A549 (cell line): ENCODE data around the gene MTG1.

Source experiments
- CTCF ChIP-seq: fragments of >200 bp; sonication (Bioruptor Twin); formaldehyde crosslinking; IDR thresholded peaks from 3 replicates; pipeline ENCODE4 v1.5.1; 2016
- HOXB5 ChIP-seq: fragments of 250-450 bp; sonication (Bioruptor Pico); IDR thresholded peaks from 2 replicates; pipeline ENCODE4 v1.5.0; 2020; ENCODE audit warnings: mild to moderate bottlenecking, moderate library complexity
- RAD21 ChIP-seq, 2 experiments: fragments of >200 bp in 1 of 2; sonication (Bioruptor Twin) in 1 of 2; formaldehyde crosslinking in 1 of 2; IDR thresholded peaks in 1 of 2; conservative IDR thresholded peaks in 1 of 2; 2 replicates in 1 of 2; 3 replicates in 1 of 2; pipeline ENCODE4 v1.6.1; 2012 to 2018; ENCODE audit warnings: inconsistent platforms in 1 of 2

GRCh38 chr10:133354672-133355240 lies 39.2 kb upstream of the MTG1 start:
- TF ChIP-seq CTCF (no peak), RAD21 (conservative IDR thresholded peaks at IDR 0.05 in 1 of 2, IDR thresholded peaks at IDR 0.05 in 1 of 2) (no peak), HOXB5 (CRISPR knock-in tag) (no peak)
